Thyroid gland (tissue), 4 donors: ENCODE results near the gene NEDD4L. TPM values are rescaled to one million over a fixed set of nuclear protein-coding genes. Genes with fewer than 3 reads are reported as not detected.

Experiments used
- DNase-seq, 2 donors: peaks; one replicate each; pipeline ENCODE4 v3.0.0-alpha.2; 2019
- H3K27ac ChIP-seq, 3 donors: fragments of 200-600 bp; sonication (generic); 1 replicate in 2 of 3; 2 replicates in 1 of 3; pipeline ENCODE4 v1.5.1; 2016 to 2019; ENCODE audit warnings: mild to moderate bottlenecking in 1 of 3, moderate library complexity in 1 of 3
- H3K27me3 ChIP-seq: fragments of 200-600 bp; sonication (generic); one replicate; pipeline ENCODE4 v1.5.1; 2019
- H3K36me3 ChIP-seq, 2 donors: fragments of 200-600 bp; sonication (generic); one replicate each; pipeline ENCODE4 v1.5.1; 2016 to 2019
- H3K4me1 ChIP-seq, 2 donors: fragments of 200-600 bp; sonication (generic); one replicate each; pipeline ENCODE4 v1.5.1; 2017 to 2019
- H3K4me3 ChIP-seq, 3 donors: fragments of 200-600 bp; sonication (generic); replicated peaks in 1 of 3; 1 replicate in 2 of 3; 2 replicates in 1 of 3; pipeline ENCODE4 v1.5.1; 2016; ENCODE audit warnings: mild to moderate bottlenecking in 1 of 3
- H3K9me3 ChIP-seq: fragments of 200-600 bp; sonication (generic); one replicate; pipeline ENCODE4 v1.5.1; 2017
- CTCF ChIP-seq, 6 experiments: fragments of 200-600 bp in 3 of 6; fragments of 450-650 bp in 3 of 6; sonication (generic) in 3 of 6; IDR thresholded peaks; one replicate each; pipeline ENCODE4 v1.5.1; 2016 to 2019; ENCODE audit warnings: antibody characterized with exemption in 6 of 6, mild to moderate bottlenecking in 2 of 6, inconsistent platforms in 1 of 6, moderate library complexity in 1 of 6
- POLR2A ChIP-seq, 2 donors: fragments of 450-650 bp; IDR thresholded peaks; one replicate each; pipeline ENCODE4 v1.6.1; 2017; ENCODE audit warnings: antibody characterized with exemption in 2 of 2, mild to moderate bottlenecking in 2 of 2, moderate library complexity in 1 of 2
- WGBS, 2 donors: methylation state at CpG; one replicate each; pipeline ENCODE4 v1.1.5; 2017; 5-methylcytosine and 5-hydroxymethylcytosine counted together
- intact Hi-C: fragments of 100-400 bp; cut with DNase I; formaldehyde crosslinking; loops from one replicate; pipeline ENCODE4 v1.15.1; 2023
- total RNA-seq, 4 donors: library from RNA; depleted of rRNA; stranded (reverse); fragments of >200 nt; gene quantifications; one replicate each; pipeline ENCODE4 v1.2.3, GENCODE V29; 2016

Gene NEDD4L
- total RNA-seq, 4 donors from 2014 or later: 61.5 to 105 (median 78.0) TPM

- no peaks in the 10 kb centered on the region for H3K36me3 ChIP-seq
- intact Hi-C loops: no loop called here
- H3K4me1 ChIP-seq: peaks cover 0 to 5% of the 10 kb centered on the region in 2 donors
- no peaks in the 10 kb centered on the region for H3K9me3 ChIP-seq
- H3K27ac ChIP-seq: no peak overlapping the region
- no peak overlapping the region for H3K4me3 ChIP-seq
- no peaks in the 10 kb centered on the region for H3K27me3 ChIP-seq
- TF ChIP-seq POLR2A (IDR thresholded peaks at IDR 0.05): no peak
- no peak for TF ChIP-seq CTCF (IDR thresholded peaks at IDR 0.05)
- 95 to 97% methylated on average over 1 of the region's 1 CpG for WGBS, 2 donors
- DNase-seq: no peak
Observed at GRCh38 chr18:58335821-58336220, 291.8 kb downstream of the NEDD4L start.

GRCh38 chr18:58336605-58337004, 292.6 kb downstream of the NEDD4L start:
- H3K4me1 ChIP-seq: peaks cover 0 to 5% of the 10 kb centered on the region in 2 donors
- no peaks in the 10 kb centered on the region for H3K9me3 ChIP-seq
- no peak for TF ChIP-seq POLR2A (IDR thresholded peaks at IDR 0.05)
- TF ChIP-seq CTCF (IDR thresholded peaks at IDR 0.05): no peak
- H3K27me3 ChIP-seq: no peaks in the 10 kb centered on the region
- 90 to 97% methylated on average over 3 of the region's 3 CpGs for WGBS, 2 donors
- no peak for DNase-seq
- H3K4me3 ChIP-seq: no peak overlapping the region
- no peaks in the 10 kb centered on the region for H3K36me3 ChIP-seq
- H3K27ac ChIP-seq: no peak overlapping the region
- intact Hi-C loops: no loop called here

- no peak overlapping the region for H3K27ac ChIP-seq
- 71 to 80% methylated on average over 4 of the region's 4 CpGs for WGBS, 2 donors
- TF ChIP-seq CTCF (IDR thresholded peaks at IDR 0.05) (no peak), POLR2A (IDR thresholded peaks at IDR 0.05) (no peak)
- H3K36me3 ChIP-seq: no peaks in the 10 kb centered on the region
- H3K4me1 ChIP-seq: peaks cover 0 to 5% of the 10 kb centered on the region in 2 donors
- no peaks in the 10 kb centered on the region for H3K9me3 ChIP-seq
- intact Hi-C loops: no loop called here
- H3K4me3 ChIP-seq: no peak overlapping the region
- H3K27me3 ChIP-seq: no peaks in the 10 kb centered on the region
- DNase-seq: no peak
Observed at GRCh38 chr18:58337285-58337684, 293.3 kb downstream of the NEDD4L start.

- no peaks in the 10 kb centered on the region for H3K27me3 ChIP-seq
- TF ChIP-seq POLR2A (IDR thresholded peaks at IDR 0.05) (no peak), CTCF (IDR thresholded peaks at IDR 0.05) (no peak)
- 86 to 90% methylated on average over 5 of the region's 5 CpGs for WGBS, 2 donors
- no peaks in the 10 kb centered on the region for H3K36me3 ChIP-seq
- H3K27ac ChIP-seq: no peak overlapping the region
- intact Hi-C loops: no loop called here
- H3K4me1 ChIP-seq: peaks cover 0 to 5% of the 10 kb centered on the region in 2 donors
- H3K9me3 ChIP-seq: no peaks in the 10 kb centered on the region
- DNase-seq: no peak
- H3K4me3 ChIP-seq: no peak overlapping the region
Observed at GRCh38 chr18:58337686-58338085, 293.7 kb downstream of the NEDD4L start.

- 86 to 92% methylated on average over 3 of the region's 3 CpGs for WGBS, 2 donors
- H3K27ac ChIP-seq: no peak overlapping the region
- TF ChIP-seq CTCF (IDR thresholded peaks at IDR 0.05): no peak
- no peak for TF ChIP-seq POLR2A (IDR thresholded peaks at IDR 0.05)
- H3K27me3 ChIP-seq: no peaks in the 10 kb centered on the region
- intact Hi-C loops: no loop called here
- no peaks in the 10 kb centered on the region for H3K9me3 ChIP-seq
- H3K4me1 ChIP-seq: peaks cover 0 to 5% of the 10 kb centered on the region in 2 donors
- H3K36me3 ChIP-seq: no peaks in the 10 kb centered on the region
- DNase-seq: no peak
- H3K4me3 ChIP-seq: no peak overlapping the region
Observed at GRCh38 chr18:58338141-58338540, 294.1 kb downstream of the NEDD4L start.
